H1 (cell line): ENCODE results near the gene MRC2. TPM values are rescaled to one million over a fixed set of nuclear protein-coding genes. Genes with fewer than 3 reads are reported as not detected.

ENCODE experiments used
- CTCF ChIA-PET: fragments of 300-600 bp; sonication (Branson Sonifier 250); formaldehyde crosslinking; loops from one replicate; lab custom pipeline; 2021; ENCODE audit not compliant: partially characterized antibody; lab: Charles Lee
- POLR2A ChIA-PET: fragments of 300-600 bp; sonication (Branson Sonifier 250); formaldehyde crosslinking; loops from one replicate; lab custom pipeline; 2021; ENCODE audit warnings: inconsistent platforms; ENCODE audit not compliant: partially characterized antibody; lab: Charles Lee
- DNase-seq, 2 experiments: peaks; one replicate each; pipeline versions ENCODE4 v3.0.0 to v3.0.0-alpha.2; 2010 to 2022; ENCODE audit warnings: low spot score in 2 of 2, low read depth in 1 of 2, mixed read lengths in 1 of 2
- FAIRE-seq: peaks from 2 replicates; lab custom pipeline; 2011; peaks lifted over from hg19 to GRCh38; lab: Jason Lieb, UNC
- H2AFZ ChIP-seq: 2 replicates; pipeline ENCODE4 v1.8.1; 2012; ENCODE audit warnings: low read length, inconsistent platforms
- H2AK5ac ChIP-seq: 2 replicates; pipeline ENCODE4 v1.6.1; 2013; ENCODE audit warnings: low read depth, low read length
- H2BK120ac ChIP-seq: replicated peaks from 2 replicates; pipeline ENCODE3; 2013; ENCODE audit warnings: low read depth, low read length, inconsistent platforms
- H2BK12ac ChIP-seq: 2 replicates; pipeline ENCODE4 v1.6.1; 2013; ENCODE audit warnings: low read depth, low read length
- H2BK15ac ChIP-seq: 2 replicates; pipeline ENCODE4 v1.6.1; 2013; ENCODE audit warnings: low read length
- H2BK20ac ChIP-seq: 2 replicates; pipeline ENCODE4 v1.6.1; 2013; ENCODE audit warnings: low read length
- H2BK5ac ChIP-seq: 2 replicates; pipeline ENCODE4 v1.6.1; 2013; ENCODE audit warnings: low read depth, low read length
- H3K14ac ChIP-seq: 2 replicates; pipeline ENCODE4 v1.6.1; 2013; ENCODE audit warnings: inconsistent platforms; ENCODE audit not compliant: insufficient read length
- H3K18ac ChIP-seq: 2 replicates; pipeline ENCODE4 v1.6.1; 2013; ENCODE audit warnings: low read length; ENCODE audit errors: extremely low read depth
- H3K23ac ChIP-seq: 2 replicates; pipeline ENCODE4 v1.6.1; 2013; ENCODE audit warnings: inconsistent platforms; ENCODE audit not compliant: insufficient read length
- H3K23me2 ChIP-seq: 2 replicates; pipeline ENCODE4 v1.6.1; 2013; ENCODE audit warnings: low read depth, low read length
- H3K27ac ChIP-seq: 2 replicates; pipeline ENCODE4 v1.6.1; 2011; ENCODE audit warnings: low read depth, low read length, inconsistent platforms
- H3K27me3 ChIP-seq, 4 experiments: replicated peaks in 1 of 4; 1 replicate in 1 of 4; 2 replicates in 3 of 4; pipeline versions ENCODE4 v1.6.1 to v1.8.1; 2011 to 2013; ENCODE audit warnings: low read length in 3 of 4, mild to moderate bottlenecking in 3 of 4, inconsistent platforms in 2 of 4, mixed read lengths in 2 of 4, moderate library complexity in 1 of 4; ENCODE audit not compliant: control insufficient read depth in 3 of 4, insufficient read depth in 3 of 4; ENCODE audit errors: extremely low read depth in 1 of 4
- H3K36me3 ChIP-seq, 4 experiments: 2 replicates each; pipeline versions ENCODE4 v1.6.1 to v1.8.1; 2011 to 2013; ENCODE audit warnings: mild to moderate bottlenecking in 4 of 4, low read length in 3 of 4, moderate library complexity in 2 of 4, control low read depth in 1 of 4, inconsistent platforms in 1 of 4; ENCODE audit not compliant: insufficient read depth in 4 of 4, control insufficient read depth in 2 of 4
- H3K4ac ChIP-seq: replicated peaks from 2 replicates; pipeline ENCODE3; 2013; ENCODE audit warnings: low read length, low read depth, mixed read lengths, inconsistent platforms; ENCODE audit not compliant: insufficient read length
- H3K4me1 ChIP-seq, 4 experiments: replicated peaks in 1 of 4; 1 replicate in 1 of 4; 2 replicates in 3 of 4; pipeline versions ENCODE4 v1.6.1 to v1.8.1; 2011 to 2013; ENCODE audit warnings: low read length in 3 of 4, inconsistent platforms in 2 of 4, mixed read lengths in 1 of 4; ENCODE audit not compliant: insufficient read depth in 4 of 4, control insufficient read depth in 3 of 4
- H3K4me2 ChIP-seq, 2 experiments: 2 replicates each; pipeline versions ENCODE4 v1.6.1 to v1.8.1; 2011 to 2013; ENCODE audit warnings: low read depth in 2 of 2, low read length in 2 of 2, control low read depth in 1 of 2, inconsistent platforms in 1 of 2, mild to moderate bottlenecking in 1 of 2; ENCODE audit not compliant: insufficient read depth in 1 of 2
- H3K4me3 ChIP-seq, 4 experiments: fragments of 200-600, 300-600 bp in 1 of 4; sonication (generic), shearing (Covaris generic), sonication (Bioruptor Twin) in 1 of 4; 2 replicates each; pipeline versions ENCODE4 v1.5.1 to v1.8.1; 2011 to 2016; ENCODE audit warnings: low read length in 4 of 4, low read depth in 3 of 4, control low read depth in 2 of 4, inconsistent platforms in 2 of 4, mild to moderate bottlenecking in 2 of 4, mixed read lengths in 1 of 4, moderate library complexity in 1 of 4; ENCODE audit not compliant: insufficient read depth in 2 of 4; ENCODE audit errors: extremely low read depth in 1 of 4
- H3K56ac ChIP-seq: replicated peaks from 2 replicates; pipeline ENCODE3; 2013; ENCODE audit warnings: low read depth, mild to moderate bottlenecking, mixed read lengths, low read length, inconsistent platforms; ENCODE audit not compliant: insufficient read length
- H3K79me1 ChIP-seq: 2 replicates; pipeline ENCODE4 v1.6.1; 2013; ENCODE audit warnings: low read depth, low read length, control low read depth
- H3K79me2 ChIP-seq, 2 experiments: 2 replicates each; pipeline versions ENCODE4 v1.6.1 to v1.8.1; 2012 to 2013; ENCODE audit warnings: low read length in 2 of 2, mild to moderate bottlenecking in 2 of 2, inconsistent platforms in 1 of 2; ENCODE audit not compliant: insufficient read depth in 2 of 2, control insufficient read depth in 1 of 2
- H3K9ac ChIP-seq, 4 experiments: replicated peaks in 1 of 4; 1 replicate in 1 of 4; 2 replicates in 3 of 4; pipeline versions ENCODE4 v1.6.1 to v1.8.1; 2011 to 2013; ENCODE audit warnings: low read depth in 3 of 4, low read length in 3 of 4, control low read depth in 2 of 4, mild to moderate bottlenecking in 2 of 4, moderate library complexity in 2 of 4, inconsistent platforms in 1 of 4; ENCODE audit errors: extremely low read depth in 1 of 4
- H3K9me3 ChIP-seq, 2 experiments: 2 replicates each; pipeline versions ENCODE4 v1.6.1 to v1.8.1; 2012 to 2013; ENCODE audit warnings: mild to moderate bottlenecking in 2 of 2, moderate library complexity in 2 of 2, control low read depth in 1 of 2, inconsistent platforms in 1 of 2, low read depth in 1 of 2, low read length in 1 of 2, mixed read lengths in 1 of 2; ENCODE audit not compliant: insufficient read depth in 2 of 2
- H4K20me1 ChIP-seq, 2 experiments: replicated peaks in 1 of 2; 2 replicates each; pipeline versions ENCODE3 to v1.8.1; 2011 to 2013; ENCODE audit warnings: inconsistent platforms in 2 of 2, low read length in 2 of 2, mild to moderate bottlenecking in 1 of 2; ENCODE audit not compliant: insufficient read depth in 2 of 2, control insufficient read depth in 1 of 2
- H4K5ac ChIP-seq: 2 replicates; pipeline ENCODE4 v1.6.1; 2013; ENCODE audit warnings: low read length, low read depth, mixed read lengths, inconsistent platforms; ENCODE audit not compliant: insufficient read length
- H4K8ac ChIP-seq: 2 replicates; pipeline ENCODE4 v1.8.0; 2013; ENCODE audit warnings: mild to moderate bottlenecking, moderate library complexity, low read length, inconsistent platforms; ENCODE audit not compliant: insufficient read depth; ENCODE audit errors: extremely low read depth
- H4K91ac ChIP-seq: replicated peaks from 2 replicates; pipeline ENCODE3; 2013; ENCODE audit warnings: low read length, mixed read lengths, inconsistent platforms; ENCODE audit not compliant: insufficient read length
- BCL11A ChIP-seq, 2 experiments: IDR thresholded peaks; one replicate each; pipeline ENCODE4 v1.6.1; 2011; ENCODE audit warnings: low read depth in 2 of 2, low read length in 2 of 2, mild to moderate bottlenecking in 2 of 2
- CHD1 ChIP-seq: IDR thresholded peaks from 2 replicates; pipeline ENCODE4 v1.6.1; 2012; ENCODE audit warnings: low read depth, low read length, improper control_type of control experiment
- EGR1 ChIP-seq: IDR thresholded peaks from 2 replicates; pipeline ENCODE4 v1.6.1; 2011; ENCODE audit warnings: low read depth, low read length, borderline replicate concordance
- FOSL1 ChIP-seq: IDR thresholded peaks from 2 replicates; pipeline ENCODE4 v1.6.1; 2011; ENCODE audit warnings: mild to moderate bottlenecking, low read depth, low read length, moderate library complexity; ENCODE audit not compliant: insufficient read depth
- HDAC6 ChIP-seq: IDR thresholded peaks from one replicate; pipeline ENCODE4 v1.7.1; 2012; ENCODE audit warnings: low read depth, mild to moderate bottlenecking, inconsistent platforms, low read length, moderate library complexity
- KDM5A ChIP-seq: fragments of 200-600 bp; IDR thresholded peaks from 2 replicates; pipeline ENCODE4 v1.7.1; 2012; ENCODE audit warnings: mild to moderate bottlenecking, low read length, inconsistent platforms, mixed read lengths
- MAFK ChIP-seq: IDR thresholded peaks from 2 replicates; pipeline ENCODE4 v1.6.1; 2012; ENCODE audit warnings: low read depth, mild to moderate bottlenecking, improper control_type of control experiment, low read length
- PHF8 ChIP-seq: fragments of 200-600 bp; sonication (generic); conservative IDR thresholded peaks from 2 replicates; pipeline ENCODE4 v1.7.1; 2012; ENCODE audit warnings: low read depth, mild to moderate bottlenecking, inconsistent platforms, low read length, moderate library complexity
- POLR2AphosphoS5 ChIP-seq: IDR thresholded peaks from 2 replicates; pipeline ENCODE4 v1.6.1; 2011; ENCODE audit warnings: low read depth, low read length
- POU5F1 ChIP-seq: IDR thresholded peaks from 2 replicates; pipeline ENCODE4 v1.6.1; 2011; ENCODE audit warnings: low read depth, mild to moderate bottlenecking, low read length, moderate library complexity
- TBP ChIP-seq: IDR thresholded peaks from 2 replicates; pipeline ENCODE4 v1.6.1; 2011; ENCODE audit warnings: low read depth, low read length, improper control_type of control experiment
- TEAD4 ChIP-seq: IDR thresholded peaks from 2 replicates; pipeline ENCODE4 v1.6.1; 2012; ENCODE audit warnings: low read depth, low read length, inconsistent platforms, mixed read lengths
- YY1 ChIP-seq: IDR thresholded peaks from 2 replicates; pipeline ENCODE4 v1.6.1; 2011; ENCODE audit warnings: low read depth, mild to moderate bottlenecking, low read length
- WGBS, 2 experiments: shearing (Covaris generic) in 1 of 2; methylation state at CpG; one replicate each; pipeline versions ENCODE4 v1.1.6 to v1.1.7; 2013 to 2015; ENCODE audit warnings: low lambda C conversion rate in 2 of 2, mixed read lengths in 2 of 2, inconsistent platforms in 1 of 2, low coverage in 1 of 2, missing lambda C conversion rate in 1 of 2; ENCODE audit not compliant: insufficient replicate concordance in 2 of 2, insufficient coverage in 1 of 2, insufficient read length in 1 of 2; ENCODE audit errors: extremely low coverage in 1 of 2, missing lambda C conversion rate in 1 of 2; 5-methylcytosine and 5-hydroxymethylcytosine counted together
- polyA plus RNA-seq, 7 experiments: library from polyadenylated mRNA; depleted of rRNA in 3 of 7; stranded (reverse) in 5 of 7; unstranded in 2 of 7; fragments of >200 nt in 5 of 7; fragments of 200-250 nt in 2 of 7; gene quantifications; 1 replicate in 5 of 7; 2 replicates in 1 of 7; 4 replicates in 1 of 7; pipeline versions ENCODE4 v1.2.1 to v1.2.3, GENCODE V29; 2011 to 2013; ENCODE audit warnings: missing spikeins in 2 of 7, mixed read lengths in 2 of 7
- total RNA-seq: library from RNA; stranded (reverse); fragmentation: NEBNext Ultra II Directional; extraction: Animal tissue kit (Norgen Biotek cat#: 25700); gene quantifications from 2 replicates; pipeline ENCODE4 v1.2.1, GENCODE V29; 2021
- TF ChIP-seq, protein P1 (sequence below): IDR thresholded peaks from 2 replicates; pipeline ENCODE4 v1.6.1; 2012; ENCODE audit warnings: inconsistent platforms

The MRC2 gene
- total and polyA plus RNA-seq, 2 of the 8 experiments (the other 6 are each of a cell fraction or from before 2014, with no cell fraction given): 7.0 to 24.2 TPM

GRCh38 chr17:62657145-62657665, 29.7 kb downstream of the MRC2 start:
- Histone ChIP-seq H3K56ac (no peak overlapping the region), H4K8ac (no peak overlapping the region; the same call in 1 of the 2 replicates), H2AK5ac (no peak overlapping the region), H3K79me2 (no peaks in the 10 kb centered on the region; a peak in 1 of 4 replicates), H4K91ac (no peak overlapping the region), H2BK5ac (no peak overlapping the region), H3K4me2 (no peak overlapping the region), H3K18ac (no peak overlapping the region), H3K79me1 (no peaks in the 10 kb centered on the region; the same call in 1 of the 2 replicates), H3K23me2 (peaks cover 9% of the 10 kb centered on the region), H2BK120ac (no peak overlapping the region), H4K20me1 (no peaks in the 10 kb centered on the region), H4K5ac (no peak overlapping the region), H3K9ac (no peak overlapping the region), H2BK20ac (no peak overlapping the region), H2BK12ac (no peak overlapping the region), H3K27me3 (0 out of 7 replicates have a peak, but pooled peaks cover 0 to 2% (median under 1%) of the 10 kb centered on the region in 4 experiments), H3K4ac (no peak overlapping the region), H3K36me3 (no peaks in the 10 kb centered on the region), H3K4me3 (no peak overlapping the region), H2BK15ac (no peak overlapping the region), H3K27ac (no peak overlapping the region), H3K14ac (no peak overlapping the region), H3K9me3 (peaks cover 0 to 4% of the 10 kb centered on the region in 2 experiments; a peak in 1 of 4 replicates), H3K23ac (no peak overlapping the region), H2AFZ (no peak overlapping the region), H3K4me1 (peaks cover 0 to 13% (median 11%) of the 10 kb centered on the region in 4 experiments; a peak in 6 of 7 replicates)
- DNase-seq: no peak
- ChIA-PET POLR2A (interaction anchor here (0.6 to 1.8 kb wide), 4 partner anchors 17 to 30 kb away, joined by 3 to 5 read pairs (median 4); no protein-coding TSS in a partner anchor), CTCF (interaction anchor here (0.7 to 2.8 kb wide), 4 partner anchors 17 to 235 kb away, joined by 3 to 11 read pairs (median 4); no protein-coding TSS in a partner anchor)
- 98% methylated on average over 3 of the region's 3 CpGs; no CpG with 5 or more reads in 1 of the 2 experiments for WGBS, 2 experiments
- no peak for FAIRE-seq
- no peak for TF ChIP-seq TEAD4
- TF ChIP-seq POLR2AphosphoS5: no peak
- no peak for TF ChIP-seq HDAC6
- TF ChIP-seq EGR1: no peak
- no peak for TF ChIP-seq YY1
- TF ChIP-seq KDM5A: no peak
- TF ChIP-seq, protein P1, sequence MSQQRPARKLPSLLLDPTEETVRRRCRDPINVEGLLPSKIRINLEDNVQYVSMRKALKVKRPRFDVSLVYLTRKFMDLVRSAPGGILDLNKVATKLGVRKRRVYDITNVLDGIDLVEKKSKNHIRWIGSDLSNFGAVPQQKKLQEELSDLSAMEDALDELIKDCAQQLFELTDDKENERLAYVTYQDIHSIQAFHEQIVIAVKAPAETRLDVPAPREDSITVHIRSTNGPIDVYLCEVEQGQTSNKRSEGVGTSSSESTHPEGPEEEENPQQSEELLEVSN: no peak
- TF ChIP-seq TBP: no peak
- no peak for TF ChIP-seq CHD1
- no peak for TF ChIP-seq BCL11A (IDR thresholded peaks at IDR 0.05; ENCODE audit: low read depth in 2 of 2, low read length in 2 of 2)
- TF ChIP-seq PHF8: no peak
- no peak for TF ChIP-seq FOSL1
- no peak for TF ChIP-seq POU5F1
- TF ChIP-seq MAFK: no peak
